Stimulated activated CD8-positive, alpha-beta memory T cell treated with anti-CD3 and anti-CD28 coated beads, Interleukin-4, amount 100 ng/mL, for 1 hour (primary cell): ENCODE data around the gene LAMTOR2.

ENCODE experiments used
- DNase-seq, 2 donors: peaks; one replicate each; pipeline ENCODE4 v3.0.0-alpha.2; 2020; ENCODE audit warnings: low read depth in 2 of 2, low spot score in 1 of 2

Gene LAMTOR2

GRCh38 chr1:156074661-156075060 is 20.1 kb downstream of the LAMTOR2 start:
- DNase-seq = no peak

GRCh38 chr1:156075162-156075561 is 20.6 kb downstream of the LAMTOR2 start:
- DNase-seq = no peak

GRCh38 chr1:156075775-156076204 is 21.2 kb downstream of the LAMTOR2 start:
- no peak for DNase-seq

- no peak for DNase-seq
Measured at GRCh38 chr1:156076609-156077429, 22.2 kb downstream of the LAMTOR2 start.

- no peak for DNase-seq
Measured at GRCh38 chr1:156077430-156077760, 22.8 kb downstream of the LAMTOR2 start.

GRCh38 chr1:156078728-156079127 is 24.1 kb downstream of the LAMTOR2 start:
- DNase-seq = no peak

- DNase-seq = no peak
Measured at GRCh38 chr1:156079762-156080161, 25.2 kb downstream of the LAMTOR2 start.

GRCh38 chr1:156080241-156080862 is 25.8 kb downstream of the LAMTOR2 start:
- DNase-seq = no peak

GRCh38 chr1:156080863-156081179 is 26.2 kb downstream of the LAMTOR2 start:
- DNase-seq = no peak

GRCh38 chr1:156081180-156081916 is 26.8 kb downstream of the LAMTOR2 start:
- no peak for DNase-seq

- no peak for DNase-seq
Measured at GRCh38 chr1:156081917-156082308, 27.3 kb downstream of the LAMTOR2 start.

- DNase-seq = peak in 1 of 2 donors; percentile 33
Measured at GRCh38 chr1:156082309-156083091, 27.9 kb downstream of the LAMTOR2 start, which contains the start of gene MEX3A. TSS of gene MEX3A (minus strand) at chr1:156082465. CDS start at chr1:156081998, 467 bp downstream.

GRCh38 chr1:156083800-156084790 is 29.5 kb downstream of the LAMTOR2 start:
- DNase-seq = no peak

- DNase-seq = no peak
Measured at GRCh38 chr1:156086256-156086662, 31.7 kb downstream of the LAMTOR2 start.

- DNase-seq = no peak
Measured at GRCh38 chr1:156089704-156090103, 35.1 kb downstream of the LAMTOR2 start.

GRCh38 chr1:156090138-156090839 is 35.7 kb downstream of the LAMTOR2 start:
- DNase-seq = no peak

GRCh38 chr1:156090840-156091188 is 36.2 kb downstream of the LAMTOR2 start:
- DNase-seq = peak; percentile 79 to 80

- DNase-seq = no peak
Measured at GRCh38 chr1:156091610-156092009, 37.0 kb downstream of the LAMTOR2 start.

GRCh38 chr1:156095906-156096508 is 41.4 kb downstream of the LAMTOR2 start:
- no peak for DNase-seq
